Neuronal stem cell (in vitro differentiated cells): ENCODE measurements around the gene TMEM181.
A peak's percentile ranks its signal among the peaks of the same experiment; 100 is the strongest.
"Not testable (repeated sequence)": the region's sequence is repeated elsewhere in the genome, so short reads cannot be mapped to it uniquely, and the experiment has no call there.

ENCODE experiments used
- DNase-seq: peaks from one replicate; pipeline ENCODE4 v3.0.0-alpha.2; 2013; ENCODE audit warnings: low spot score
- H2AFZ ChIP-seq: one replicate; pipeline ENCODE4 v1.6.1; 2013; ENCODE audit warnings: mild to moderate bottlenecking, low read length, inconsistent platforms
- H2AK5ac ChIP-seq: 2 replicates; pipeline ENCODE4 v1.6.1; 2013; ENCODE audit warnings: low read depth, mild to moderate bottlenecking, inconsistent platforms, low read length, moderate library complexity, mixed read lengths
- H2BK120ac ChIP-seq: 2 replicates; pipeline ENCODE4 v1.6.1; 2013; ENCODE audit warnings: low read depth, mild to moderate bottlenecking, inconsistent platforms, low read length, moderate library complexity, mixed read lengths
- H2BK12ac ChIP-seq: one replicate; pipeline ENCODE4 v1.6.1; 2013; ENCODE audit warnings: low read length, inconsistent platforms
- H2BK15ac ChIP-seq: 2 replicates; pipeline ENCODE4 v1.6.1; 2013; ENCODE audit warnings: mild to moderate bottlenecking, low read length, inconsistent platforms, mixed read lengths
- H2BK5ac ChIP-seq: one replicate; pipeline ENCODE4 v1.6.1; 2013; ENCODE audit warnings: inconsistent platforms, mild to moderate bottlenecking, low read length, moderate library complexity
- H3K14ac ChIP-seq: one replicate; pipeline ENCODE4 v1.6.1; 2013; ENCODE audit warnings: low read length, inconsistent platforms
- H3K18ac ChIP-seq: 2 replicates; pipeline ENCODE4 v1.6.1; 2013; ENCODE audit warnings: low read length, inconsistent platforms
- H3K23ac ChIP-seq: 2 replicates; pipeline ENCODE4 v1.6.1; 2013; ENCODE audit warnings: low read depth, mild to moderate bottlenecking, mixed read lengths, low read length, inconsistent platforms; ENCODE audit not compliant: poor library complexity
- H3K27ac ChIP-seq: replicated peaks from 3 replicates; pipeline ENCODE4 v1.5.1; 2013; ENCODE audit warnings: low read length, inconsistent platforms
- H3K27me3 ChIP-seq, 3 experiments: 2 replicates each; pipeline ENCODE4 v1.6.1; 2013; ENCODE audit warnings: low read length in 3 of 3, mild to moderate bottlenecking in 2 of 3, inconsistent platforms in 1 of 3, low read depth in 1 of 3, mixed read lengths in 1 of 3, moderate library complexity in 1 of 3; ENCODE audit not compliant: control insufficient read depth in 3 of 3, insufficient read depth in 3 of 3
- H3K36me3 ChIP-seq, 2 donors: replicated peaks in 1 of 2; 2 replicates each; pipeline ENCODE4 v1.6.1; 2013; ENCODE audit warnings: low read length in 2 of 2; ENCODE audit not compliant: control insufficient read depth in 2 of 2, insufficient read depth in 2 of 2
- H3K4ac ChIP-seq: 2 replicates; pipeline ENCODE4 v1.6.1; 2013; ENCODE audit warnings: inconsistent platforms, mild to moderate bottlenecking, low read length, moderate library complexity
- H3K4me1 ChIP-seq, 2 donors: 1 replicate in 1 of 2; 2 replicates in 1 of 2; pipeline ENCODE4 v1.6.1; 2013; ENCODE audit warnings: low read length in 2 of 2, low read depth in 1 of 2; ENCODE audit not compliant: control insufficient read depth in 2 of 2, insufficient read depth in 1 of 2
- H3K4me2 ChIP-seq: one replicate; pipeline ENCODE4 v1.6.1; 2013; ENCODE audit warnings: mild to moderate bottlenecking, low read length, inconsistent platforms; ENCODE audit not compliant: insufficient read depth, poor library complexity, severe bottlenecking
- H3K4me3 ChIP-seq, 2 donors: 2 replicates each; pipeline ENCODE4 v1.5.1; 2013; ENCODE audit warnings: low read length in 2 of 2, mild to moderate bottlenecking in 2 of 2, inconsistent platforms in 1 of 2, moderate library complexity in 1 of 2
- H3K79me1 ChIP-seq: one replicate; pipeline ENCODE4 v1.6.1; 2013; ENCODE audit warnings: low read depth, mild to moderate bottlenecking, inconsistent platforms, low read length, moderate library complexity
- H3K9ac ChIP-seq: one replicate; pipeline ENCODE4 v1.6.1; 2013; ENCODE audit warnings: mild to moderate bottlenecking, low read depth, low read length, inconsistent platforms; ENCODE audit not compliant: poor library complexity
- H3K9me3 ChIP-seq, 2 donors: replicated peaks in 1 of 2; 2 replicates each; pipeline versions ENCODE3 to v1.6.1; 2013; ENCODE audit warnings: low read length in 2 of 2, mild to moderate bottlenecking in 2 of 2, inconsistent platforms in 1 of 2, low read depth in 1 of 2, mixed read lengths in 1 of 2, moderate library complexity in 1 of 2; ENCODE audit not compliant: control insufficient read depth in 2 of 2, insufficient read depth in 1 of 2
- H4K8ac ChIP-seq: one replicate; pipeline ENCODE4 v1.6.1; 2013; ENCODE audit warnings: low read depth, mild to moderate bottlenecking, inconsistent platforms, low read length, moderate library complexity
- H4K91ac ChIP-seq: one replicate; pipeline ENCODE4 v1.6.1; 2013; ENCODE audit warnings: low read length, low read depth, mild to moderate bottlenecking, inconsistent platforms; ENCODE audit not compliant: poor library complexity
- WGBS, 2 donors: extraction: QIAGEN DNeasy Blood & Tissue Kit; methylation state at CpG; one replicate each; pipeline ENCODE4 v1.1.7; 2013; ENCODE audit warnings: missing lambda C conversion rate in 2 of 2, mixed read lengths in 1 of 2; ENCODE audit not compliant: insufficient read length in 2 of 2, insufficient replicate concordance in 1 of 2; ENCODE audit errors: extremely low coverage in 2 of 2; 5-methylcytosine and 5-hydroxymethylcytosine counted together

TMEM181 gene

GRCh38 chr6:158647501-158647900 is 87.6 kb downstream of the TMEM181 start:
- WGBS, 2 donors, result no CpG with 5 or more reads among the region's 4 CpGs
- DNase-seq, result no peak

GRCh38 chr6:158648682-158649131 is 88.8 kb downstream of the TMEM181 start:
- DNase-seq, result no peak
- no peak overlapping the region for H2AFZ ChIP-seq
- H3K36me3 ChIP-seq, result no peaks in the 10 kb centered on the region
- no peak overlapping the region for H4K91ac ChIP-seq
- no peak overlapping the region for H3K14ac ChIP-seq
- no peak overlapping the region for H3K27ac ChIP-seq
- no peak overlapping the region for H2BK12ac ChIP-seq
- peaks cover 0 to 28% (median 0%) of the 10 kb centered on the region in 3 experiments for H3K27me3 ChIP-seq
- no CpG with 5 or more reads among the region's 5 CpGs for WGBS, 2 donors
- no peak overlapping the region for H3K4ac ChIP-seq
- no peak overlapping the region for H4K8ac ChIP-seq
- no peak overlapping the region for H3K18ac ChIP-seq
- H2BK5ac ChIP-seq, result no peak overlapping the region
- no peak overlapping the region for H3K4me3 ChIP-seq
- H2BK120ac ChIP-seq, result no peak overlapping the region
- H3K9me3 ChIP-seq, result no peaks in the 10 kb centered on the region
- H3K79me1 ChIP-seq, result peaks cover 6% of the 10 kb centered on the region
- H3K4me1 ChIP-seq, result peaks cover 3 to 7% of the 10 kb centered on the region in 2 donors
- H2BK15ac ChIP-seq, result no peak overlapping the region
- H2AK5ac ChIP-seq, result no peak overlapping the region
- no peak overlapping the region for H3K9ac ChIP-seq
- no peak overlapping the region for H3K23ac ChIP-seq
- H3K4me2 ChIP-seq, result no peak overlapping the region

More at GRCh38 chr6:158647501-158647900, 87.6 kb downstream of the TMEM181 start:
- no peak overlapping the region for H3K4me3 ChIP-seq
- H2BK15ac ChIP-seq, result no peak overlapping the region
- H3K36me3 ChIP-seq, result peaks cover 0 to 7% of the 10 kb centered on the region in 2 donors
- no peak overlapping the region for H2BK120ac ChIP-seq
- H3K79me1 ChIP-seq, result peaks cover 8% of the 10 kb centered on the region
- H3K27me3 ChIP-seq, result peaks cover 0 to 28% (median 0%) of the 10 kb centered on the region in 3 experiments
- no peaks in the 10 kb centered on the region for H3K9me3 ChIP-seq
- H2AK5ac ChIP-seq, result no peak overlapping the region
- no peak overlapping the region for H4K91ac ChIP-seq
- no peak overlapping the region for H3K4me2 ChIP-seq
- H2BK5ac ChIP-seq, result no peak overlapping the region
- no peak overlapping the region for H2AFZ ChIP-seq
- no peak overlapping the region for H3K27ac ChIP-seq
- no peak overlapping the region for H3K18ac ChIP-seq
- no peak overlapping the region for H2BK12ac ChIP-seq
- H3K14ac ChIP-seq, result no peak overlapping the region
- H3K4ac ChIP-seq, result no peak overlapping the region
- no peak overlapping the region for H3K23ac ChIP-seq
- no peak overlapping the region for H3K9ac ChIP-seq
- no peak overlapping the region for H4K8ac ChIP-seq
- peaks cover 3 to 4% of the 10 kb centered on the region in 2 donors for H3K4me1 ChIP-seq

DNA sequence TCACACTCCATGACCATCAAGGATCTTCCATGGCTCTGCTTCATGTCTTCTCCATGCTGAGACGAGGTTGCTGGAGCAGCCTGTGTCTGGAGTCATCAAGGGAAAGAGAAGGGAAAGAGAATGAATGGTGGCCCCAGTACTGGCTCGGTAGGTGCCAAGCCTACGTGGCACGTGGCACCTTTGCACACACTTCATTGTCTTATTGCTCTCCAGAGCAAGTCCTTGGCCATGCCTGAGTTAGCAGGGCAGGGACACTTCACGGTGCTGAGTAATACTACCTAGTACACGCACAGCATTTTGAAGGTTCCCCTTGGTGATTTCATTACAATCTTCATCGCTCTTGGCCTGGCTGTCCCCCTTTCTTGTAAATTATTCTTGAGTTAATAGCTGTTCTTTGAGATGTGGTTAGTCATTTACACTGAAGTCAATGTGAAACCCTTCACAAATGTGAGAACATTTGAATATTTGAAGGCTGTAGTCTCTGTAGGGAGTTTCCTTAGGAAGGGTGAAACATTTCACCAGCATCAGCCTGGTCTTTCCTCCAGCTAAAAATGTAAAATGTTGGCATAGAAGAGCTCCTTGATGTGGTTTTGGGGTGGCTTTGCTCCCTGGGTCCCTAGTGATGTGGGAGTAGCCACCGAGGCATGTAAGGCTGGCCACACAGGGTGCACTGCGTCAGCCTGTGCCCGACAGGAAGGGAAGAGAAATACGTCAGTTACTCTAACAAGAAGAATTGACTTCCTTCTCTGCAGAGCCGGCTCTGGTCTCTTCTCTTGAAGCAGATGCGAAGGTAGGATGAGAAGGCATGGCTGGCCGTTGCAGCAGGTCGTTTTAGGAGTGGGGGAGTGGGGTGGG is 89.6 kb downstream of the TMEM181 start, which contains the start of gene SYTL3:
TSS of gene SYTL3 (plus strand) at position 766 of the 855 bp plus-strand sequence. CDS start 13,215 bp downstream, outside the sequence.
- H3K4me3 ChIP-seq, result no peak within 1 kb of the TSS
- peaks cover 0 to 28% (median 0%) of the 10 kb centered on the region in 3 experiments for H3K27me3 ChIP-seq
- peak within 1 kb of the TSS; percentile 55 for H2AFZ ChIP-seq
- no peak within 1 kb of the TSS for H2BK12ac ChIP-seq
- no peak within 1 kb of the TSS for H3K14ac ChIP-seq
- no peaks in the 10 kb centered on the region for H3K9me3 ChIP-seq
- H3K4me1 ChIP-seq, result peaks cover 2 to 7% of the 10 kb centered on the region in 2 donors
- no peak within 1 kb of the TSS for H2BK120ac ChIP-seq
- no peak within 1 kb of the TSS for H3K23ac ChIP-seq
- no peaks in the 10 kb centered on the region for H3K36me3 ChIP-seq
- no CpG with 5 or more reads among the region's 15 CpGs for WGBS, 2 donors
- H2BK5ac ChIP-seq, result no peak within 1 kb of the TSS
- H4K8ac ChIP-seq, result no peak within 1 kb of the TSS
- no peak for DNase-seq
- H4K91ac ChIP-seq, result no peak within 1 kb of the TSS
- H3K27ac ChIP-seq, result no peak within 1 kb of the TSS
- H3K79me1 ChIP-seq, result peaks cover under 1% of the 10 kb centered on the region
- no peak within 1 kb of the TSS for H3K4ac ChIP-seq
- no peak within 1 kb of the TSS for H3K4me2 ChIP-seq
- H2AK5ac ChIP-seq, result no peak within 1 kb of the TSS
- H2BK15ac ChIP-seq, result no peak within 1 kb of the TSS
- H3K9ac ChIP-seq, result no peak within 1 kb of the TSS
- no peak within 1 kb of the TSS for H3K18ac ChIP-seq

DNA sequence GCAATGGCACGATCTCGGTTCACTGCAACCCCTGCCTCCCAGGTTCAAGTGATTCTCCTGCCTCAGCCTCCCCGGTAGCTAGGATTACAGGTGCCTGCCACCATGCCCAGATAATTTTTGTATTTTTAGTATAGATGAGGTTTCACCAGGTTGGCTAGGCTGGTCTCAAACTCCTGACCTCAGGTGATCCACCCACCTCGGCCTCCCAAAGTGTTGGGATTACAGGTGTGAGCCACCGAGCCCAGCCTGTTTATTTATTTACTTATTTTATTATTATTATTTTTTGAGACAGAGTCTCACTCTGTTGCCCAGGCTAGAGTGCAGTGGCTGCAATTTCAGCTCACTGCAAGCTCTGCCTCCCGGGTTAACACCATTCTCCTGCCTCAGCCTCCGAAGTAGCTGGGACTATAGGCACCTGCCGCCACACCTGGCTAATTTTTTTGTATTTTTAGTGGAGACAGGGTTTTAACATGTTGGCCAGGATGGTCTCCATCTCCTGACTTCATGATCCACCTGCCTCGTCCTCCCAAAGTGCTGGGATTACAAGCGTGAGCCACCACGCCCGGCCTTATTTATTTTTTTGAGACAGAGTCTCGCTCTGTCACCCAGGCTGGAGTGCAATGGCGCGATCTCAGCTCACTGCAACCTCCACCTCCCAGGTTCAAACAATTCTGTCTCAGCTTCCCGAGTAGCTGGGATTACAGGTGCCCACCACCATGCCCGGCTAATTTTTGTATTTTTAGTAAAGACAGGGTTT is 92.3 kb downstream of the TMEM181 start:
- H3K4ac ChIP-seq, H2AK5ac ChIP-seq, H4K91ac ChIP-seq, H3K79me1 ChIP-seq, H3K4me1 ChIP-seq, H3K23ac ChIP-seq, H3K18ac ChIP-seq, DNase-seq, H3K4me2 ChIP-seq, H3K14ac ChIP-seq, H4K8ac ChIP-seq, H3K9me3 ChIP-seq, H3K27ac ChIP-seq, H2AFZ ChIP-seq, H2BK12ac ChIP-seq, H2BK5ac ChIP-seq, H3K4me3 ChIP-seq, H3K36me3 ChIP-seq, H3K9ac ChIP-seq, H2BK120ac ChIP-seq, H2BK15ac ChIP-seq: not testable (repeated sequence)
- WGBS, 2 donors, result no CpG with 5 or more reads among the region's 17 CpGs
- H3K27me3 ChIP-seq, result peaks cover 0 to 17% (median 0%) of the 10 kb centered on the region in 3 experiments
